VCaP (cell line): ENCODE results near the gene UBE3A.
A peak's percentile ranks its signal among the peaks of the same experiment; 100 is the strongest.

ENCODE experiments used
- H3K27ac ChIP-seq: fragments of 450-650 bp; 2 replicates; pipeline ENCODE4 v1.5.1; 2017
- CTCF ChIP-seq: fragments of 450-650 bp; conservative IDR thresholded peaks from 2 replicates; pipeline ENCODE4 v1.5.1; 2017; ENCODE audit warnings: mild to moderate bottlenecking, moderate library complexity

The UBE3A gene

GRCh38 chr15:25415217-25415616, 23.6 kb downstream of the UBE3A start:
- no peak overlapping the region for H3K27ac ChIP-seq

GRCh38 chr15:25410649-25411048, 28.2 kb downstream of the UBE3A start:
- H3K27ac ChIP-seq: no peak overlapping the region
- no peak for TF ChIP-seq CTCF

More at GRCh38 chr15:25415217-25415616, 23.6 kb downstream of the UBE3A start:
- no peak for TF ChIP-seq CTCF

GRCh38 chr15:25409731-25410130, 29.1 kb downstream of the UBE3A start:
- H3K27ac ChIP-seq: peak overlapping the region; percentile 50

- no peak for TF ChIP-seq CTCF
- peak overlapping the region; percentile 50 for H3K27ac ChIP-seq
Measured at GRCh38 chr15:25408929-25409328, 29.9 kb downstream of the UBE3A start.

GRCh38 chr15:25408428-25408827, 30.4 kb downstream of the UBE3A start:
- H3K27ac ChIP-seq: peak overlapping the region; percentile 50
- TF ChIP-seq CTCF: no peak

- H3K27ac ChIP-seq: peak overlapping the region; percentile 50
- no peak for TF ChIP-seq CTCF
Measured at GRCh38 chr15:25407950-25408349, 30.9 kb downstream of the UBE3A start.

GRCh38 chr15:25406846-25407245, 32.0 kb downstream of the UBE3A start:
- no peak overlapping the region; the same call in 1 of the 2 replicates for H3K27ac ChIP-seq
- no peak for TF ChIP-seq CTCF

- TF ChIP-seq CTCF: no peak
- H3K27ac ChIP-seq: no peak overlapping the region; the same call in 1 of the 2 replicates
Measured at GRCh38 chr15:25406261-25406660, 32.6 kb downstream of the UBE3A start.
